Brain pericyte (primary cell): ENCODE results near the gene TSSK2.
"Not testable (repeated sequence)": the region's sequence is repeated elsewhere in the genome, so short reads cannot be mapped to it uniquely, and the experiment has no call there.

Source experiments
- DNase-seq: peaks from one replicate; pipeline ENCODE4 v3.0.0-alpha.2; 2012; ENCODE audit warnings: low read depth, low spot score

The TSSK2 gene

GRCh38 chr22:19130959-19131684 lies at the start of gene TSSK2:
Gene TSSK2, plus strand, starts transcription at chr22:19131308. Its CDS starts 92 bp downstream, at chr22:19131400.
- DNase-seq, result no peak

GRCh38 chr22:19081351-19081750 lies 49.8 kb upstream of the TSSK2 start:
- DNase-seq, result no peak

DNA sequence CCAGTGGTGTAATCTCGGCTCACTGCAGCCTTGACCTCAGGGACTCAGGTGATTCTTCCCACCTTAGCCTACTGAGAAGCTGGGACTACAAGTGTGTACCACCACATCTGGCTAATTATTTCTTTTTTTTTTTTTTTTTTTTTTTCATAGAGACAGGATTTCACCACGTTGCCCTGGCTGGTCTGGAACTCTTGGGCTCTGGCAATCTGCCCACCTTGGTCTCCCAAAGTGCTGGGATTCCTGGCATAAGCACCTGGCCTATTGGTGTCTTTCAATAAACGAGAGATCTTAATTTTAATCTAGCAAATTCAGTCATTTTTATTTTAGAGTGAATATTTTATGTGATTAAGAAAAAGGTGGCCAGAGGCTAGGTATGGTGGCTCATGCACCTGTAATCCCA lies 49.0 kb upstream of the TSSK2 start:
- DNase-seq, result no peak

DNA sequence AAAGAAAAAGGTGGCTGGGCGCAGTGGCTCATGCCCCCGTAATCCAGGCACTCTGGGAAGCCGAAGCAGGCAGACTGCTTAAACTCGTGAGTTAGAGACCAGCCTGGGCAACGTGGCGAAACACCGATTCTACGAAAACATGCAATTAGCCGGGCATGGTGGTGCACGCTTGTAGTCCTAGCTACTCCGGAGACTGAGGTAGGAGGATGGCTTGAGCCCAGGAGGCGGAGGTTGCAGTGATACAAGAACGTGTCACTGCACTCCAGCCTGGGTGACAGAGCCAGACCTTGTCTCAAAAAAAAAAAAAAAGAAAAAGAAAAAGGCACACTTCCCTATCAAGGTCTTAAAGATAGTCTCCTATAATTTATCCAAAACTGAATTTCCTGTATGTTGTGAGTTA lies 48.3 kb upstream of the TSSK2 start:
- DNase-seq, result no peak

DNA sequence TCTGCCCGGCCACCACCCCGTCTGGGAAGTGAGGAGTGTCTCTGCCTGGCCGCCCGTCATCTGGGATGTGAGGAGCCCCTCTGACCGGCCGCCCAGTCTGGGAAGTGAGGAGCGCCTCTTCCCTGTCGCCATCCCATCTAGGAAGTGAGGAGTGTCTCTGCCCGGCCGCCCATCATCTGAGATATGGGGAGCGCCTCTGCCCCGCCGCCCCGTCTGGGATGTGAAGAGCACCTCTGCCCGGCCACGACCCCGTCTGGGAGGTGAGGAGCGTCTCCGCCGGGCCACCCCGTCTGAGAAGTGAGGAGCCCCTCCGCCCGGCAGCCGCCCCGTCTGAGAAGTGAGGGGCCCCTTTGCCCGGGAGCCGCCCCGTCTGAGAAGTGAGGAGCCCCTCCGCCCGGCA lies 47.0 kb upstream of the TSSK2 start:
- DNase-seq, result not testable (repeated sequence)

DNA sequence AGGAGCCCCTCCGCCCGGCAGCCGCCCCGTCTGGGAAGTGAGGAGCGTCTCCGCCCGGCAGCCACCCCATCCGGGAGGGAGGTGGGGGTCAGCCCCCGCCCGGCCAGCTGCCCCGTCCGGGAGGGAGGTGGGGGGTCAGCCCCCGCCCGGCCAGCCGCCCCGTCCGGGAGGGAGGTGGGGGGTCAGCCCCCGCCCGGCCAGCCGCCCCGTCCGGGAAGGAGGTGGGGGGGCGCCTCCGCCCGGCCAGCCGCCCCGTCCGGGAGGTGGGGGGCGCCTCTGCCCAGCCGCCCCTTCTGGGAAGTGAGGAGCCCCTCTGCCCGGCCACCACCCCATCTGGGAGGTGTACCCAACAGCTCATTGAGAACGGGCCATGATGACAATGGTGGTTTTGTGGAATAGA lies 46.5 kb upstream of the TSSK2 start:
- DNase-seq, result not testable (repeated sequence)

- DNase-seq, result no peak
Measured at GRCh38 chr22:19085233-19085718, 45.8 kb upstream of the TSSK2 start.

- no peak for DNase-seq
Measured at GRCh38 chr22:19086417-19086816, 44.7 kb upstream of the TSSK2 start.

DNA sequence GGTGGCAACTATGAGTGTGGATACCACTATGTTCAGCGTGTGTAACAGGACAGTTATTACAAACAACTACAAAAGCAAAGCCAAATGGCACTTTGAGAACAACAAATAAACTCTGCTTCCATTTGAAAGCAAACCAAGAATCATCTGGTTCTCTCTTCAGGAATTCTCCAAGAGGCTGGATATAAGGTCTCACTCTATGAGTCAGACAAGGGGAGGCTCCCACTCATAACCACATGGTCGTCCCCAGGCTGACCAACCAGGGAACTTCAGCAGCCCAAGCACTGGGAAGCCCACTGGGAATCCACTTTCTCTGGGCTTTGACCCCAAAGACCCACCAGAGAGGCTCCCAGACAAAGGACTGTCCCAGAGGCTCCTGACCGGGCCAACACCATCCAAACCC lies 44.2 kb upstream of the TSSK2 start:
- no peak for DNase-seq

- DNase-seq, result no peak
Measured at GRCh38 chr22:19088866-19089595, 42.1 kb upstream of the TSSK2 start.

DNA sequence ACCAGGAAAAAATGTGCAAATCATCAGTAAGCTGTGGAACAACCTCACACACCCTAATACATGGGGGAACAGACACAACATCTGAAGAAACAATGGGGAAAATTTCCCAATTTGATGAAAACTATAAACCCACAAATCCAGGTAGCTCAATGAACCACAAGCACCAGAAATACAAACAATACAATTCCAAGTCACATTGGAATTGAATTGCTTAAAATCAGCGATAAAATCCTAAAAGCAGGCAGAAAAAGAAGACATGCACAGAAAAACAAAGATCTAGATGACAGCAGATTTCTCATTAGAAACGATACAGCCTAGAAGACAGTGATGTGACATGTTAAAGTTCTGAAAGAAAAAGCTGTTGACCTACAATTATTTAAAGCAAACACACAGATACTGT lies 40.9 kb upstream of the TSSK2 start:
- DNase-seq, result no peak

GRCh38 chr22:19090586-19091127 lies 40.5 kb upstream of the TSSK2 start:
- no peak for DNase-seq

GRCh38 chr22:19092725-19093124 lies 38.4 kb upstream of the TSSK2 start:
- no peak for DNase-seq

DNA sequence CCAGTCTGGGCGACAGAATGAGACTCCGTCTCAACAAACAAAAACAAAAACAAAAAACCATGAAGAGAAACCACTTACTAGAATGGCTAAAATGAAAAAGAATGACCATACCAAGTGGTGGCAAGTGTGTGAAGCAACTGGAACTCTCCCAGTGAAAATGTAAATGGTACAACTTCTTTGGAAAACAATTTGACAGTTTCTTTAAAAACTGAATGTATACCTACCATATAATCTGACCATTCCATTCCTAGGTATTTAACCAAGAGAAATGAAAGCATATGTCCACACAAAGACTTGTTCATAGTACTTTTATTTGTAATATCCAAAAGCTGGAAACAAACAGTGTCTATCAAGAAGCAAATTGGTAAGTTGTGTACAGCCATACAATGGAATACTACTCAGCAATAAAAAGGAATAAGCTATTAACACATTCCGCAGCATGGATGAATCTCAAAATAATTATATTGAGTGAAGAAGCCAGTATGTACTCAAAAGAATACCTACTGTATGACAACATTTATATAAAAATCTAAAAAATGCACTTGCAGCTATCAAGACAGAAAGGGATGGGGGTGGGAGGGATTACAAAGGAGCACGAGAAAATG lies 36.6 kb upstream of the TSSK2 start:
- DNase-seq, result no peak

DNA sequence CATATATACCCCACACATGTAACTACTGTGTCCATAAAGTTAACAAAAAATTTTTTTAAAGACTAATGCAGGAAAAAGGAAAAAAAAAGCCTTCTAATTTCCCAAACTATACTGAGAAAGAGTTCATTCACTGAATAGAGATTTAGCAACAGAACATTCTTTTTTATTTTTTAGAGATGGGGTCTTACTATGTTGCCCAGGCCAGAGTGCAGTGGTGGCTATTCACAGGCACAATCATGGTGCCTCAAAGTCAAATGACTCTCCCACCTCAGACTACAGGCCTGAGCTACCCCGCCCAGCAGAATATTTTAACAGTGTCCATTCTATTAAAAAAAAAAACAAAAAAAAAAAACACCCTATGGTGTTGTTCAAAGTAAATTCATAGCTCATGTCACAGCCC lies 34.6 kb upstream of the TSSK2 start:
- no peak for DNase-seq

GRCh38 chr22:19097518-19097917 lies 33.6 kb upstream of the TSSK2 start:
- DNase-seq, result no peak

DNA sequence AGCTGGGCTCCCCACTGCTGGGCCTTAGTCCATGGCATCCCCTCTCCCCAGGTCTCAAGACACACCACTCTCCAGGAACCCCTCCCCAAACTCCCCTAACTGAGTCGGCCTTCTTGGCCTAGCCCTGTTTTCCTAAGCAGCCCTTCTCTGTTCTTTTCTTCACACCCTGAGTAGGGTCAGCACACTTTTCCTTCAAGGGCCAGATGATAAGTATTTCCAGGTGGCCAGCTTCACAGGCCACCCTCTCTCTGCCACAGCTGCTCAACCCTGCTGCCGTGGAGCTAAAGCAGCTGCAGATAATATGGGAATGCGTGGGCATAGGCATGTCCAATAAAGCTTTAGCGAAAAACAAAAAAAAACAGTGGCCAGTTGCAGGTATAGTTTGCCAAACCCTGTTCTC lies 33.0 kb upstream of the TSSK2 start:
- DNase-seq, result no peak

DNA sequence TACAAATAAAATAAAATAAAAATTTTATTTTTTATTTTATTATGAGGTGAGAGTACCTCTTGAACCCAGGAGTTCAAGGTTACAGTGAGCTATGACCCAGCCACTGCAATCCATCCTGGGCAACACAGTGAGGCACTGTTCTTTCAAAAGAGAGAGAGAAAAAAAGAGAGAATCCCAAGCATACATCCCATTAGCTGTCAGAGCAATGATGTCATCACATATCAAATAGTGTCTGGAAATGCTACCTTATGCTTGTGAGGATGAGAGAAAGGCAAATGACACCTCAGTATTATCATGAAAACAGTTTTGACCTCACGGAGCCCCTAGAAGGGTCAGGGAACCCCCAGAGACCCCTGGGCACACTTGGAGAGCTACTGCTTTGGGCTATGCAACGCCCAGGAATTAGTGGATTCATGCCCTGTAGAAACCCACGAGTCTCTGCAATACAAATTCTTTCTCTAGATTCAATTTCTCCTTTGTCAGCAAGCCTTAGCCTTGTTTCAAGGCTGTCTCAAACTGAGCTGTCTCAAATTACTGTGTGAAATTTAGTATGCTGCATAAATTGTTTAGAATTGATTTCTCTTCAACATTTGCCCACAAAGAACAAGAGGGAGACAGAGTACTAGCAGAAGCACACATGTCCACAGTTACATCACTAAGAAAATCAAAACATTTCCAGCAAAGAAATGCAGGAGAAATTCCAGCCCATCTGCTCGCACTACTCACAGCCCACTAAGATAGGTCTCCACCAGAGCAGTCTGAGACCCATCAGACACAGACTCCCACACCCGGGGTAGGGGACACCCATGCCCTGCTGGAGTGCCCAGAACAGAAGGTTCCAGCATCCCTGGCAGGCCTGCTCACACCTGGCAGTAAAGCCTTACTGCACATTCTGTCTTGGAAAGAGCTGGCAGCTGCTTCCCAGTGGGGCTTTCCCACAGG lies 27.0 kb upstream of the TSSK2 start:
- no peak for DNase-seq

DNA sequence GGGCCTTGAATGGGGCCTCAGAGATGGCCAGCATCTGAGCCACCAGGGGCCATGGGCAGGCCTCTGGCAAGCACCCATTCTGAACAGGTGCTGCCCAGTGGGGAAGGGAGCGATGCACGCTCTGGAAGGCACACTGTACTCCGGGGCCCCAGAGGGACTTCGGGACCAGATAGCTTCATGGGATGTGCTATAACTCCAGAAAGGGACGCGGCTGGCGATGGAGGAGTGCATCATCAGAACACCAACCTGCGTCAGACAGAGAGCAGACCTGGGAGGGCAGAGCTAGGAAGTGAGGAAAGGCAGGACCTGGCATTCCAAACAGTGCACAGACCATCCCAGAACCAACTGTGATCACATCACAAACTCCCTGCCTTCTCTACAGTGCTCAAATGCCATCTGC lies 25.7 kb upstream of the TSSK2 start:
- DNase-seq, result no peak

DNA sequence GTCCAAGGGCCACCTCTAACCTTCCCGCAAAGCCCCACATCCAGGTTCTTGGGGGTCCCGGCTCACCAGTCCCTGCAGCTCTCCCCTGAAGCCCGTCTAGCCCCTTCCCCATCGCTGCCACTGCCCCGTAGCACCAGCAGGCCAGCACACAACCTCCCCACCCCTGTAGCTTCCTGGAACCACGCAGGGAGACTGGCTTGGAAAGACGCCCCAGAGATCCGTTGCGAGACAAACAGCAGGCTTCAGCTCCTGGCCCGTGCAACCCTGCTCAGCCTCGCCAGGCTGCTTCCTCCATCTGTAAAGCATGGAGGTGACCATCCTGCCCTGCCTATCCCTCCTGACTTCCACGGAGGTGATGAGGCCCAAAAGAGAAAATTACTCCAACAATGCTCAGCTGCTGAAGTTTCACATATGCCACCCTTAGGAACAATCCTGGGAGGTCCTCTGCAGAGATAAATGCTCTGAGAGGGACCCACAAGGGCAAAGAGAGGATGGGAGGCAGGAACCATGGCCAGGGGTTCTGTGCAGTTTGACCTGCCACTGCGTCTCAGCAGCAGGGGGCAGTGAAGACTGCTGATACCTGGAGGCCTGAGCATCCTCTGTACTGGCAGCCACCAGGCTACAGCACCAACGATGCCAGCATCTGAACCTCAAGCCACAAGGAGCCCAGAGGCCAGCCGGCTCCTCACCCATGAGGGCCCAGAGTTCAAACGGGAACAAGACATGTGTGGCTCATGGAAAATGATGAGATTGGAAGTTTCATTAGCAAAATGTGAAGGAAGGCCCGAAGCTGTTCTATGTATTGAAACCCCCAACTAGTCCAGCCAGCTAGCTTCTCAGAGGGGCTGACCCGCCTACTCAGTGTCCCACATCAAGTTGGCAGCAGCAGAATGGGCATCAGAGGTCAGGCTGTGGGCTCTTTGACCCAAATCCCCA lies 25.0 kb upstream of the TSSK2 start:
- no peak for DNase-seq
